HS-27A (cell line): ENCODE measurements around the gene KAZN.

Experiments used
- DNase-seq: peaks from one replicate; pipeline ENCODE4 v3.0.0-alpha.2; 2012; ENCODE audit warnings: low read depth, missing footprints

KAZN gene

DNA sequence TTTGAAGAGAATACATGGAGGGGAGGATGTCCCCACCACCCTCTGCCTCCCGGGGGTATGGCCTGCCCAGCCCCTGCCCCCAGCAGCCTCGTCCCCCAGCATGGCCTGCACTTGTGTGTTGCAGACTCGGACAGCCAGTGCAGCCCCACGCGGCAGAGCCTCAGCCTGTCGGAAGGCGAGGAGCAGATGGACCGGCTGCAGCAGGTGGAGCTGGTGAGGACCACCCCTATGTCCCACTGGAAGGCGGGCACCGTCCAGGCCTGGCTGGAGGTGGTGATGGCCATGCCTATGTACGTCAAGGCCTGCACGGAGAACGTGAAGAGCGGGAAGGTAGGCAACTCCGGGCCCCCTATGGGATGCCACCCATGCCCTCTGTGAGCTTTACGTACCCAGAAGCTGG, 495.6 kb downstream of the KAZN start:
- DNase-seq = no peak

DNA sequence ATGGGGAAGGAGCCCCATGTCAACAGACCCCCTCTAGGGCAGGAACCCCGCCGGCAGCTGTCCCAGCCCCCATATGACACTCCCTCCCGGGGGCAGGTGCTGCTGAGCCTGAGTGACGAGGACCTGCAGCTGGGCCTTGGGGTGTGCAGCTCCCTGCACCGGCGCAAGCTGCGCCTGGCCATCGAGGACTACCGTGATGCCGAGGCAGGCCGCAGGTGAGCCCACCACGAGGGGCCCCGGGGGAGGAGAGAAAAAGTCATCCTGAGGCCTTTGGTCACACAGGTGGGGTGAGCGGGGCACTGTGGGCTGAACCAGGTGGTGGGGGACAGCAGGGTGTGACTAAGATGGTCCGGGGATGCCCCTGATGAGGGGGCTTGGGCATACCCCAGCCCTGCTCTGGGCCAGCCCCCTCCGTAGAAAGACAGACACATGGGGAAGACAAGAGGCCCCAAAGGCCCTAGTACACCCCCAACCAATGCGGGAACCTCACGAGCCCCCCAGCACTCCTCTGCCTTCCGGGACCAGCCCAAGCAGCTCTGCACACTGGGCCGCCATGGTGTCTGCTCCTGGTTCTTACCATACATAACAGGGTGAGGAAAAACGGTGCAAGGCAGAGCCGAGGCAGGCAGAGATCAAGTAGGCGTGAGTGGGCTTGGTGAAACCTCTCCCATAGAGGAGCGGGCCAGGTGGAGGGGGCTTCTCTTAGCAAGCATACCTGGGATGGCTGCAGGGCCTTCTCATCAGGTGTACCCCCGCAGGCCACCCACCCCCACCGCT, 496.4 kb downstream of the KAZN start:
- no peak for DNase-seq

DNA sequence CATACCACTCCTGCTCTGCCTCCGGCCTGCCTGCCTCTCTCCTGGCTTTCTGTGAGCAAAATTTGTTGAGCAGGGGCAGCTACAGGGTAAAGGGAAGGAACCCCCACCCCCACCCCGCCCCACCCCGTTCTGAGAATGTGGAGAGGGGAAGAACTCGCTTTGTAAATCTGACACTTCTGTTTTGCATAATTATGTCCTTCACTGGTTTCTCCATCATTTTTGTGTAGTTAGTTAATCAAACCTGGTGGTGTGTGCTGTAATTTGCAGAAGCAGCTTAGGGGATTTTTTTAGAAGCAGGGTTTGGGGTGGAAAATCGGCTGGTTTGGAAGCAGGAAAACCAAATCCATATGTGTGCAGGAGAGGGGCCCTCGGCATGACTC, 497.0 kb downstream of the KAZN start:
- no peak for DNase-seq

- no peak for DNase-seq
Measured at GRCh38 chr1:15096293-15096692, 497.8 kb downstream of the KAZN start.

DNA sequence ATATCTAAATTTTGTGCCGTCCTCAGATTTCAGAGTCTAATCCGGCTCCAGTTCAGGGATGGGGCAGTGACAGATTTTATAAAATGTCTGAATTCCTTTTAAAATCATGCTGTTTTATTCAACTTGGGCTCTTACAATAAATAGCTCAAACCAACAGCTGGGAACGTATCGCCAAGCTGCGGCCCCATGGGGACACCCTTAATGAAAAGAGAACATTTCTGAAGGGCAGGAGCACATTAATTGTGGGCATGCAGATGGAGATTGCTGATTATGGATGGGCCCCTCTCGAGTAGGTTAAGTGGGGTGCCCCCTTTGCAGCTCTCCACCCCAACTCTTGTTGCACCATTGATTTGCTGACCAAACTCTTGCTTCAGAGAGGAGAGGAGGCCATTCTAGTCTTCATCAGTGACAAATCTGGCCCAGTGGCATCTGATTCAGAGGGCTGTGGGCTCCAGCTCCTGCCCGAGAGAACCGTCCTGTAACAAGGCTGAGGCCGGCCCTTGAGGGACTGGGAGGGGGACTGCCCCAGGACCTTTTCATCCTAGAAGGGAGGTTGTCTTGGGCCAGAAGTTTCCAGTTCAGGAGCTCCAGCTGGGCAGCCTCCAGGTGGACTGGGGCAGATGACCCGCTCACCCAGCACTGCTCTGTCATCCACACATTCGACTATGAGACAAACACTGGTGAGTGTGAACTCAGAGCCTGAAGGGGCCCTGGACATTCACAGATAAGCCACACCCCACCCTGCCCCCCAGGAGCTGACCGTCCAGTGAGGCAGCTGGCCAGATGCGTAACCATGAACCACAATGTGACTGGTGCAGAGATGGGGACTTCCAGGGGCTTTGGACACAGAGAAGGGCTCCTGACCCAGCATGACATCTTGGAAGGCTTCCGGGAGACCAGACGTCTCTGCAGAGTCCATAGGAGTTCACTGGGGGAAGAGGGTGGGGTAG, 500.0 kb downstream of the KAZN start:
- DNase-seq = no peak

DNA sequence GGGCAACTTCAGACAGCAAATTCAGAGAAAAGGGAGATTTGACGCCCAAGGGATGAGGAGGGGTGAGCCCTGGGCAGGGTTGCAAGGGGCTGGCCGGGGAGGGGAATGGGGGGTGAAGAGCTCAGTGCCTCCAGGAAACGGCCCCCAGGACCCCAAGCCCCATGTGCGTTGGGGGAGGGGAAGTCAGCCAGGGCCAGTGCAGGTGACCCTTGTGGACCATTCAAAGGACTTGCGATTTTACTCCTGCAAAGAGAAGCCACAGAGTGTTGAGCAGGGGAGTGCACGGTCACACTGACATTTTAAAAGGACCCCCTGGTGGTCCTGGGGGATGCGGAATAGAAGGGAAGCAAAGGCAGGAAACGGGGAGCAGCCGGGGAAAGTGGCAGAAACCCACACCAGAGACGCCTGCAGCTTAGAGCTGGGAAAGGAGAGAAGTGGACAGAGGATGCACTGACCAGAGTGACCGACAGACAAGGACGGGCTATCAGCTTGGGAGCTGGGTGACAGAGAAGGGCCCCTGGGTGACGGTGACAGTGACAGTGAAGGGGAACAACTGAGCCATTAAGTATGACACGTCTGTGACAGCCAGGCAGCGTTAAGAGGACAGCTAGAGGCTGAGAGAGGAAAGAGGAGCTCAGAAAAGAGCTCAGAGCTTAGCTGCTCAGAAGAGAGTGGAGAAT, 501.1 kb downstream of the KAZN start:
- DNase-seq = no peak

GRCh38 chr1:15100121-15100879, 501.8 kb downstream of the KAZN start:
- DNase-seq = no peak

DNA sequence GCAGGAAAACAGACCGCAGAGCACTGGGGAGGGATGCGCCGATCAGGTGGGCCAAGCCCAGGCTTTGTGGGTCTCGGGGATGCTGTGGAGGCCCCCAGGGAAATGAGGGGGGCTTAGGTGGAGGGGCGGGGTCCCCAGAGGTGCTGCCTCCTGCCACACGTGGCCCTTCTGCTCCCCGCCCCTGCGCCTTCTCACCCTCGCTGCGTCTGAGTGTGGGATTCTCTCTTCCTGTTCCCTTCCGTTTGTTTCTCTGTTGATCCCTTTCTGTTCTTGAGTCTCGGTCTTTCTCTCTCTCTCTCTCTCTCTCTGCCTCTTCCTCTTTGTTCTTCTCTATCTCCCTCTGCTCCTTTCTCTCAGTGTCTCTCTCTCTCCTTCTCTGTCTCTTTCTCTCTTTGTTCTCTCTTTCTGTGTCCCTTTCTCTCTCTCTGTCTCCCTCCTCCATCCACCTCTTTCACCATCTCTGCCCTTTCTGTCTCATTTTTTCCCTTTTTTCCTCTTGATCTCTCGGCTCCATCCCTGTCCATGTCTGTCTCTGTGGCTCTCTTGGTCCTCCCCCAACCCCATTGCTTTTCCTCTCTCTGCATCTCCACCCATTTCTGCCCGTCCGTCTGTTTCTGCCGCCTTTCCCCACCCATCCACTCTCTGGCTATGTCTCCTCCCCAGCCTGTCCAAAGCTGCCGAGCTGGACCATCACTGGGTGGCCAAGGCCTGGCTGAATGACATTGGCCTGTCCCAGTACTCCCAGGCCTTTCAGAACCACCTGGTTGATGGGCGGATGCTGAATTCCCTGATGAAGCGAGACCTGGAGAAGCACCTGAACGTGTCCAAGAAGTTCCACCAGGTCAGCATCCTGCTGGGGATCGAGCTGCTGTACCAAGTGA, 502.6 kb downstream of the KAZN start:
- DNase-seq = no peak

- no peak for DNase-seq
Measured at GRCh38 chr1:15101801-15102200, 503.3 kb downstream of the KAZN start.

DNA sequence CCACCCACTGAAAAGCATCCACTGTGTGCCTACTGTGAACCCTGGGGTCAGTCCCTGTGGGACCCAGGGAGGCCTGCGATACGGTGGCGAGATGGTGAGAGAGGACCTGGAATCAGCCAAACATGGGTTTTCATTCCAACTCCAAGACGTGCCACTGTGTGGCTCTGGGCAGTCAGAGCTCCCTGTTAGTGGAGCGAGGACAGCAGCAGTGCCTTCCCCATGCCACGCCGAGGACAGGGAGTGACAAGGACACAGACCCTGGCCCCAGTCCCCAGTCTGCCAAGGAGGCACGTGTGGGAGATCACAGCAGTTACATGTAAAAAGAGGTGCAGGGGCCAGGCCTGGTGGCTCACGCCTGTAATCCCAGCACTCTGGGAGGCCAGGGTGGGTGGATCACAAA, 504.2 kb downstream of the KAZN start:
- no peak for DNase-seq

DNA sequence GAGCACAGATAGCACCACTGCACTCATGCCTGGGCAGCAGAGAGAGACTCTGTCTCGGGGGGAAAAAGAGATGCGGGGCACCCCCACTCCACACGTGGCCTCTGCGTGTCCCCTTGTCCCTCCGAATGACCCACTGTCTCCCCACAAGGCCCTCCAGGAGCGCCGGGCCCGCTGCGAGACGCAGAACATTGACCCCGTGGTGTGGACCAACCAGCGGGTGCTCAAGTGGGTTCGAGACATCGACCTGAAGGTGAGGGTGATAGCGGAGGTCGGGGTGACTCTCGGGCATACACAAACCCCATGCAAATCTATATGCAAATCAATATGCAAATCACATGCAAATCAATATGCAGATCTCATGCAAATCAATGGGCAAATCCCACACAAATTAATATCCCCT, 504.7 kb downstream of the KAZN start:
- no peak for DNase-seq

DNA sequence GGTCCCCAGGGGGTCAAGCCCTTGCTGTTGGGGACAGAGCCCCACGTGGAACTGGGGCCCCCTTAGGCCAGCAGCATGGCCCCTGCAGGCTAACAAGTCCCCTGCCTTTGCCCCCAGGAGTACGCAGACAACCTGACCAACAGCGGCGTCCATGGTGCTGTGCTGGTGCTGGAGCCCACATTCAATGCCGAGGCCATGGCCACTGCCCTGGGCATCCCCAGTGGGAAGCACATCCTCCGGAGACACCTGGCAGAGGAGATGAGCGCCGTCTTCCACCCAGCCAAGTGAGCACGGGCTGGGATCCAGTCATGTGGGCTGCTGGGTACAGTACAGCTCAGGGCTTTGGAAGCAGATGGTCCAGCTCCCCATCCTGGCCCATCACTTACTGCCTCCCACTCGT, 505.4 kb downstream of the KAZN start:
- no peak for DNase-seq

GRCh38 chr1:15104768-15105167, 506.3 kb downstream of the KAZN start:
- DNase-seq = no peak

GRCh38 chr1:15106608-15107007, 508.1 kb downstream of the KAZN start:
- DNase-seq = no peak

DNA sequence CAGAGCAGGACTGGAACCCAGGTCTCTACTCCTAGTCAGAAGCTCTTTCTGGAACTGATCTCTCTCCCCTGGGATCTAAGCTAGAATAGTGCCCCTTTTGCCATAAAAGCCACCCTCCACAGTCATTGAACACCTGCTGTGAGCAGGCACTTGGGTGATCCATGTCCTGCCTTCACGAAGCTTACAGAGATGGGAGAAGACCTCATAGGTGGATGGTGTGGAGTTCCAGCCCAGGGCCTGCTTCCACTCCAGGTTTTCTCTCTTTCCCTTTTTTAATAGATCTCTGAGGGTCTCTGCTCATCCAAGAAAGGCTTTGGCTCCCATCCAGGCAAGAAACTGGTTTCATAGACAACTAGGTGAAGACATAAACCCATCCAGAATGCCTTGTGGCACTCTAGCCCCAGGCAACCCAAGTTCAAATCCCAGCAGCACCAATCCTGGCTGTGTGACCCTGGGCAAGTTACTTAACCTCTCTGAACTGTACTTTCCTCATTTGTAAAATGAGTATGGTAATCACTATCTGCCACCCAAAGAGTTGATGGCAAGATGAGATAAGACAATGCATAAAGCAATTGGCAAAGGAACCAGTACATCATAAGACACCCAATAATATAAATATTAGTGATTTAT, 508.7 kb downstream of the KAZN start:
- no peak for DNase-seq

DNA sequence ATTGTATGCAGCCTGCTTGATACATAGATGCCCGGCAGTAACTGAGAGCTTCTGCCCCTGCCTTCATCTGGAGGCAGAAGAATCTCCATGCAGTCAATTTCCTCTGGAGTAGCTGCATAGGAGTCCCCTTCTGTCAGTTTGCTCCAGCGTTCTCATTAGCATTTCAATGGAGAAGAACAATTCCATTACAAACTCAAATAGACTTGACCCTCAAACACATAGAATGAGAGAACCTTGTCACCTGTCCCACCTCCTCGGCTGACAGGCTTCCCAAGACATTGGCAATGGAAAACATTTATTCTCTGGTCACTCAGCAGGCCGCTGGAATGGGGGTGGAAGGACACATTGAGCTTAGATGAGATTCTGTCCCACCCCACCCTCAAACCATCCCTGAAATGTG, 509.4 kb downstream of the KAZN start:
- DNase-seq = no peak

GRCh38 chr1:15110128-15110866, 511.8 kb downstream of the KAZN start:
- DNase-seq = no peak

GRCh38 chr1:15110867-15111230, 512.4 kb downstream of the KAZN start:
- no peak for DNase-seq

DNA sequence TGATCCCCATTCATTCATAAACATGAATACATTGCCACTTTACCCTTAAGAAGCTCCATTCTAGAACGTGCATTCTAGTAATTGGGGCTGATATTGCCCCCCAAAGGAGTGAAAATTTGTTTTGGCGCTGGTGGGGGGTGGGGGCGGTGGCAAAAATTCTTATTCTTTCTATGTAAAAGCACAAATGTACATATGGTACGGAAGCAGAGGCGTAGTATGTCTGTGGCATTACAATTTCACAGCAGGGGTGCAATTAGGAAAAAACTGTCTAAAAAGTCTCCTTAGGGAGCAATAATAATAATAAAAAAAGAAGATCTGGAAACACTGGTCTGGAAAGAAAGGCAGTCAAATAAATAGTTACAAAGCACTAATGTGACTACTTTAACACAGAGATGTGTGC, 514.7 kb downstream of the KAZN start:
- DNase-seq = no peak

- DNase-seq = no peak
Measured at GRCh38 chr1:15114884-15115283, 516.4 kb downstream of the KAZN start.
